ENCODE results near the gene SYNE2.

DNA sequence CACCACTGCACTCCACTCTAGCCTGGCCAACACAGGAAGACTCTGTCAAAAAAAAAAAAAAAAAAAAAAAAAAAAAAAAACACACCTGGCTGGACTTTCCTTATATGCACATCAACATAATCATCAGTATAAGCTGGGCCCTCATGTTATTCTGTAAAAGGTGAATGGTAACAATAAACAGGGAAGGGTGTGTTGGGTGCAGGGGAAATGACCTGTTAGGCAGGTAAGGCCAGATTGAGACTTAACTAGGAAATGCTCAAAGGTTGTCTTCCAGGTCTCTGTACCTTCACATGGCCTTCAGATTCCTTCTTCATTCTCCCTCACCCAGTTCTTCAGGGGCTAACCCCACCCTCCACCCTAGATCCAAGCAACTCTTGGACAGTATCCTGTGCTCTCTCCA, 393.9 kb downstream of the SYNE2 start:
- TF ChIP-seq FOXK2 (IDR thresholded peaks at IDR 0.05) (no peak), GABPA (IDR thresholded peaks at IDR 0.05; ENCODE audit: low read depth) (no peak), EZH2 (IDR thresholded peaks at IDR 0.05; ENCODE audit: borderline replicate concordance, control insufficient read depth, low read depth, low read length) (no peak), POLR2A (IDR thresholded peaks at IDR 0.05; ENCODE audit: low read depth, low read length) (no peak)
